PC-9 (cell line): ENCODE results near the gene LRP1B. TPM values are rescaled to one million over a fixed set of nuclear protein-coding genes. Genes with fewer than 3 reads are reported as not detected.
"Not testable (repeated sequence)": the region's sequence is repeated elsewhere in the genome, so short reads cannot be mapped to it uniquely, and the experiment has no call there.

Experiments
- BruUV-seq: library from RNA; stranded (reverse); fragments of 400-500 nt; replicated peaks from 2 replicates; lab custom pipeline; 2021; lab: Mats Ljungman, UMichigan
- CTCF ChIA-PET: fragments of 300-600 bp; sonication (Branson Sonifier 250); formaldehyde crosslinking; loops from one replicate; lab custom pipeline; 2022; ENCODE audit warnings: antibody characterized with exemption; lab: Charles Lee
- POLR2A ChIA-PET: fragments of 300-600 bp; sonication (Branson Sonifier 250); formaldehyde crosslinking; loops from one replicate; lab custom pipeline; 2022; ENCODE audit warnings: antibody characterized with exemption; ENCODE audit not compliant: unreplicated experiment; lab: Charles Lee
- DNase-seq, 2 experiments: peaks; one replicate each; pipeline versions ENCODE4 v3.0.0 to v3.0.0-alpha.2; 2015 to 2022; ENCODE audit warnings: mixed read lengths in 1 of 2
- H2AFZ ChIP-seq: fragments of 200-600 bp; sonication (generic); 2 replicates; pipeline ENCODE4 v1.8.1; 2017; ENCODE audit warnings: antibody characterized with exemption
- H3F3A ChIP-seq: fragments of 200-600 bp; sonication (generic); 2 replicates; pipeline ENCODE4 v1.8.1; 2017; ENCODE audit warnings: antibody characterized with exemption, mild to moderate bottlenecking, low read depth; ENCODE audit not compliant: insufficient read depth
- H3K27ac ChIP-seq: fragments of 200-600 bp; sonication (generic); 2 replicates; pipeline ENCODE4 v1.6.1; 2016; ENCODE audit warnings: mixed run types
- H3K27me3 ChIP-seq: fragments of 200-600 bp; sonication (generic); 2 replicates; pipeline ENCODE4 v1.6.1; 2016; ENCODE audit warnings: low read depth, mixed run types; ENCODE audit not compliant: insufficient read depth
- H3K36me3 ChIP-seq: fragments of 200-600 bp; sonication (generic); 2 replicates; pipeline ENCODE4 v1.6.1; 2016; ENCODE audit warnings: low read depth, mixed run types
- H3K4me1 ChIP-seq: fragments of 200-600 bp; sonication (generic); replicated peaks from 2 replicates; pipeline ENCODE4 v1.6.1; 2016; ENCODE audit warnings: mixed run types; ENCODE audit not compliant: insufficient read depth
- H3K4me2 ChIP-seq: fragments of 200-600 bp; sonication (generic); 2 replicates; pipeline ENCODE4 v1.6.1; 2017; ENCODE audit warnings: mixed run types
- H3K4me3 ChIP-seq: fragments of 200-600 bp; sonication (generic); 2 replicates; pipeline ENCODE4 v1.6.1; 2016; ENCODE audit warnings: mixed run types
- H3K79me2 ChIP-seq: fragments of 200-600 bp; sonication (generic); 2 replicates; pipeline ENCODE4 v1.6.1; 2017; ENCODE audit warnings: low read depth, mixed run types
- H3K9me2 ChIP-seq: fragments of 200-600 bp; sonication (generic); 2 replicates; pipeline ENCODE4 v1.8.1; 2017; ENCODE audit warnings: mild to moderate bottlenecking; ENCODE audit not compliant: insufficient read depth
- H3K9me3 ChIP-seq: fragments of 200-600 bp; sonication (generic); 2 replicates; pipeline ENCODE4 v1.8.1; 2016; ENCODE audit warnings: low read depth; ENCODE audit not compliant: insufficient read depth
- H4K20me1 ChIP-seq: fragments of 200-600 bp; sonication (generic); 2 replicates; pipeline ENCODE4 v1.8.1; 2017; ENCODE audit not compliant: insufficient read depth
- EZH2 ChIP-seq: fragments of 200-600 bp; sonication (generic); IDR thresholded peaks from 2 replicates; pipeline ENCODE4 v1.8.0; 2017; ENCODE audit warnings: antibody characterized with exemption, low read depth
- intact Hi-C: fragments of 100-400 bp; cut with micrococcal nuclease; formaldehyde crosslinking; loops from one replicate; pipeline ENCODE4 v1.10.0; 2022; ENCODE audit not compliant: unreplicated experiment
- total RNA-seq: library from RNA; stranded (reverse); gene quantifications from 2 replicates; pipeline ENCODE4 v1.2.3, GENCODE V29; 2021
- TF ChIP-seq, protein P1 (sequence below): fragments of 200-600 bp; sonication (generic); conservative IDR thresholded peaks from 2 replicates; pipeline ENCODE4 v1.6.1; 2017; ENCODE audit warnings: mixed run types, antibody characterized with exemption, mild to moderate bottlenecking, moderate library complexity

The LRP1B gene
- total RNA-seq, 1 experiment from 2014 or later, result 1.7 TPM

DNA sequence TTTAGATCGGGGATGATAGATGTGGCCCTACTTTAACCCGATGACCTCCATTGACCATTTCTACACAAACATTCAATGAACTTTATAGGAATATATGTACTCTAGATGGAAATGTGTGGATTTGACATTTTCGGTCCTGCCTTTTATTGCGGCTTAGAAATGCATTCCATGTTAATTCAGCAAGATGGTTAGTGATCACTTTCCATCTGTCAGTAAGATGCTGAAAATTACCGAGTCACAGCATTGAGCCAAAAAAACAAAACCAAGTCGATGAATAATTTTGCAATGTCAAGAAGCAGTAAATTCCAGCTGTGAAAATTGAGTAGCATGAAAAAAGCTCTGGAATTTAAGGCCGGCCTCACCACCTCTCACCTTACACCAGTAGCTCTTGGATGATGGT is 1708.1 kb downstream of the LRP1B start:
- intact Hi-C loops, result no loop called here
- Histone ChIP-seq H3K4me3 (no peak overlapping the region), H3K27me3 (no peaks in the 10 kb centered on the region), H2AFZ (no peak overlapping the region), H3K79me2 (no peaks in the 10 kb centered on the region), H4K20me1 (no peaks in the 10 kb centered on the region), H3K9me2 (no peaks in the 10 kb centered on the region), H3K4me1 (no peaks in the 10 kb centered on the region), H3K27ac (no peak overlapping the region), H3K9me3 (no peaks in the 10 kb centered on the region), H3K4me2 (no peak overlapping the region), H3K36me3 (no peaks in the 10 kb centered on the region), H3F3A (no peaks in the 10 kb centered on the region)
- no peak for DNase-seq
- TF ChIP-seq EZH2, result no peak
- TF ChIP-seq, protein P1, sequence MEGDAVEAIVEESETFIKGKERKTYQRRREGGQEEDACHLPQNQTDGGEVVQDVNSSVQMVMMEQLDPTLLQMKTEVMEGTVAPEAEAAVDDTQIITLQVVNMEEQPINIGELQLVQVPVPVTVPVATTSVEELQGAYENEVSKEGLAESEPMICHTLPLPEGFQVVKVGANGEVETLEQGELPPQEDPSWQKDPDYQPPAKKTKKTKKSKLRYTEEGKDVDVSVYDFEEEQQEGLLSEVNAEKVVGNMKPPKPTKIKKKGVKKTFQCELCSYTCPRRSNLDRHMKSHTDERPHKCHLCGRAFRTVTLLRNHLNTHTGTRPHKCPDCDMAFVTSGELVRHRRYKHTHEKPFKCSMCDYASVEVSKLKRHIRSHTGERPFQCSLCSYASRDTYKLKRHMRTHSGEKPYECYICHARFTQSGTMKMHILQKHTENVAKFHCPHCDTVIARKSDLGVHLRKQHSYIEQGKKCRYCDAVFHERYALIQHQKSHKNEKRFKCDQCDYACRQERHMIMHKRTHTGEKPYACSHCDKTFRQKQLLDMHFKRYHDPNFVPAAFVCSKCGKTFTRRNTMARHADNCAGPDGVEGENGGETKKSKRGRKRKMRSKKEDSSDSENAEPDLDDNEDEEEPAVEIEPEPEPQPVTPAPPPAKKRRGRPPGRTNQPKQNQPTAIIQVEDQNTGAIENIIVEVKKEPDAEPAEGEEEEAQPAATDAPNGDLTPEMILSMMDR, result no peak
- ChIA-PET CTCF (no interaction called here), POLR2A (interaction anchor here (0.6 to 0.7 kb wide), 2 partner anchors 21 to 22 kb away, joined by 3 to 7 read pairs; no protein-coding TSS in a partner anchor)
- no TSS peak for BruUV-seq

DNA sequence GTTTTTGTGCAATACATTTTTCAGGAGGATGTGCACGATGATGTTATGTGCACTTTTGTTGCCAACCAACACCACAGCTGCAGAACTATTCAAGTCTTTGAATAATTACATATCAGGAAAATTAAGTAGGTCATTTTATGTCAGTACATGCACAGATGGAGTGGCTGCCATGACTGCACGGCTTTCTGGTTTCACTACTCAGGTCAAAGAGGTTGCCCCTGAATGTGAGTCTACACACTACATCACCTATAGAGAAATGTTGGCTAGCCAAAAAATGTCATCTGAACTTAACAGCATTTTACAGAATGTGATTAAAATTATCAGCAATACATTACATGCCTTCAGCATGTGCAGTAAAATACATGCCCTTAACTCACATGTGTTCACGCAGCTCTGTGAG is 1713.3 kb downstream of the LRP1B start:
- TF ChIP-seq, protein P1, result no peak
- TF ChIP-seq EZH2, result no peak
- intact Hi-C loops, result no loop called here
- Histone ChIP-seq H3K27me3 (no peaks in the 10 kb centered on the region), H3K79me2 (no peaks in the 10 kb centered on the region), H3F3A (no peaks in the 10 kb centered on the region), H3K4me2 (no peak overlapping the region), H3K9me2 (no peaks in the 10 kb centered on the region), H3K4me3 (no peak overlapping the region), H4K20me1 (no peaks in the 10 kb centered on the region), H3K9me3 (no peaks in the 10 kb centered on the region), H2AFZ (no peak overlapping the region), H3K4me1 (no peaks in the 10 kb centered on the region), H3K27ac (no peak overlapping the region), H3K36me3 (no peaks in the 10 kb centered on the region)
- no TSS peak for BruUV-seq
- DNase-seq, result no peak
- CTCF ChIA-PET, result no interaction called here
- POLR2A ChIA-PET, result no interaction called here

DNA sequence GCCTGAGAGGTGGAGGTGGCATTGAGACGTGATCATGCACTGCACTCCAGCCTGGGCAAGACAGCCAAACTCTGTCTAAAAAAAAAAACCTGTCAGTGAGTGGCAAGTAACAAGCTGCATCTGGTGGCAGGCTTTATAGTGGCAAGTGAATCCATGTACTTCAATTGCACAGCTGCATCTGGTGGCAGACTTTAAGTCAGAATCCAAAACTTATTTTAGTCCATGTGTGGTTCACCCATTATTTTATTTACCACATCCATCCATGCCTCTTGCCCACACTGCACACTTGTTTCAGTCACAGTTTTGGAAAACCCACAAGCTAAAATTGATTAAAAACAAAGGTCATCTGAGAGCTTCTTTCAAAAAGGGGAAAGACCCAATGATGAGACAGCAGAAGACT is 1714.2 kb downstream of the LRP1B start:
- H3K9me2 ChIP-seq, result no peaks in the 10 kb centered on the region
- H3K4me3 ChIP-seq, result no peak overlapping the region
- no peaks in the 10 kb centered on the region for H4K20me1 ChIP-seq
- no peaks in the 10 kb centered on the region for H3K27me3 ChIP-seq
- no TSS peak for BruUV-seq
- H3K4me2 ChIP-seq, result no peak overlapping the region
- no peak for DNase-seq
- H3K36me3 ChIP-seq, result no peaks in the 10 kb centered on the region
- CTCF ChIA-PET, result no interaction called here
- H3K79me2 ChIP-seq, result no peaks in the 10 kb centered on the region
- POLR2A ChIA-PET, result no interaction called here
- no peaks in the 10 kb centered on the region for H3K9me3 ChIP-seq
- TF ChIP-seq, protein P1, result no peak
- TF ChIP-seq EZH2, result no peak
- no peak overlapping the region for H3K27ac ChIP-seq
- intact Hi-C loops, result no loop called here
- H3K4me1 ChIP-seq, result no peaks in the 10 kb centered on the region
- no peaks in the 10 kb centered on the region for H3F3A ChIP-seq
- no peak overlapping the region for H2AFZ ChIP-seq

DNA sequence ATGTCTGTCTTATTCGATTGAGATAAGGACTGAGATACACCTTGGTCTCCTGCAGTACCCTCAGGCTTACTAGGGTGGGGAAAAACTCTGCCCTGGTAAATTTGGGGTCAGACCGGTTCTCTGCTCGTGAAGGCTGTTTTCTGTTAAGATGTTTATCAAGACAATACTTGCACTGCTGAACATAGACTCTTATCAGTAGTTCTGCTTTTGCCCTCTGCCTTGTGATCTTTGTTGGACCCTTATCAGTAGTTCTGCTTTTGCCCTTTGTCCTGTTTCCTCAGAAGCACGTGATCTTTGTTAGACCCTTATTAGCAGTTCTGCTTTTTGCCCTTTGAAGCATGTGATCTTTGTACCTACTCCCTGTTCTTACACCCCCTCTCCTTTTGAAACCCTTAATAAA is 1715.8 kb downstream of the LRP1B start:
- H4K20me1 ChIP-seq, H3K4me2 ChIP-seq, H3K27me3 ChIP-seq, BruUV-seq, H3K9me2 ChIP-seq, H3K27ac ChIP-seq, H3K36me3 ChIP-seq, H3F3A ChIP-seq, CTCF ChIA-PET, H3K4me1 ChIP-seq, intact Hi-C loops, POLR2A ChIA-PET, H3K4me3 ChIP-seq, H3K9me3 ChIP-seq, DNase-seq, H2AFZ ChIP-seq, H3K79me2 ChIP-seq: not testable (repeated sequence)
